ENCODE data around the gene OSGEP.

The OSGEP gene

GRCh38 chr14:20412876-20413743 lies 41.5 kb downstream of the OSGEP start, which contains the start of gene TEP1 (continued):
- TF ChIP-seq ZNF501 (tag by site-specific recombination; IDR thresholded peaks at IDR 0.05) (0 out of 2 replicates have a peak, but pooled peaks have one; percentile 75), PRDM10 (tag by site-specific recombination; IDR thresholded peaks at IDR 0.05) (peak; percentile 96), ZNF10 (tag by site-specific recombination; IDR thresholded peaks at IDR 0.05) (no peak), ZSCAN5A (tag by site-specific recombination; IDR thresholded peaks at IDR 0.05) (peak; percentile 63; the same call in 1 of the 2 replicates), ZNF157 (tag by site-specific recombination; IDR thresholded peaks at IDR 0.05) (no peak), PATZ1 (tag by site-specific recombination; IDR thresholded peaks at IDR 0.05) (peak; percentile 92), ZNF843 (tag by site-specific recombination; IDR thresholded peaks at IDR 0.05) (0 out of 2 replicates have a peak, but pooled peaks have one; percentile 19), ZSCAN18 (tag by site-specific recombination; IDR thresholded peaks at IDR 0.05) (no peak), ZBTB11 (tag by site-specific recombination; conservative IDR thresholded peaks at IDR 0.05; ENCODE audit: low read depth) (peak; percentile 91), ZBTB20 (tag by site-specific recombination; IDR thresholded peaks at IDR 0.05) (peak; percentile 99), ZNF623 (tag by site-specific recombination; IDR thresholded peaks at IDR 0.05) (0 out of 2 replicates have a peak, but pooled peaks have one; percentile 5), IKZF3 (tag by site-specific recombination; IDR thresholded peaks at IDR 0.05) (peak; percentile 92), ZNF366 (tag by site-specific recombination; conservative IDR thresholded peaks at IDR 0.05) (peak; percentile 58), ZNF600 (tag by site-specific recombination; IDR thresholded peaks at IDR 0.05) (peak; percentile 100), WT1 (tag by site-specific recombination; IDR thresholded peaks at IDR 0.05) (peak; percentile 94), ZNF423 (tag by site-specific recombination; IDR thresholded peaks at IDR 0.05) (peak; percentile 86), SP2 (tag by site-specific recombination; IDR thresholded peaks at IDR 0.05) (peak; percentile 91), ZBTB8A (tag by site-specific recombination; IDR thresholded peaks at IDR 0.05) (peak; percentile 86), ZNF239 (tag by site-specific recombination; IDR thresholded peaks at IDR 0.05) (no peak), ZBTB17 (tag by site-specific recombination; IDR thresholded peaks at IDR 0.05) (peak; percentile 90), ZNF580 (tag by site-specific recombination; IDR thresholded peaks at IDR 0.05) (peak; percentile 26; the same call in 1 of the 2 replicates), ZNF555 (tag by site-specific recombination; conservative IDR thresholded peaks at IDR 0.05) (no peak), INSM2 (tag by site-specific recombination; IDR thresholded peaks at IDR 0.05) (0 out of 2 replicates have a peak, but pooled peaks have one; percentile 13), PRDM1 (tag by site-specific recombination; IDR thresholded peaks at IDR 0.05) (peak; percentile 88)
